AG08395 (cell line): ENCODE measurements around the gene SMARCC2.
A peak's percentile ranks its signal among the peaks of the same experiment; 100 is the strongest.

Source experiments
- DNase-seq: peaks from one replicate; pipeline ENCODE4 v3.0.0; 2012; ENCODE audit warnings: mixed read lengths, low spot score

Gene SMARCC2

DNA sequence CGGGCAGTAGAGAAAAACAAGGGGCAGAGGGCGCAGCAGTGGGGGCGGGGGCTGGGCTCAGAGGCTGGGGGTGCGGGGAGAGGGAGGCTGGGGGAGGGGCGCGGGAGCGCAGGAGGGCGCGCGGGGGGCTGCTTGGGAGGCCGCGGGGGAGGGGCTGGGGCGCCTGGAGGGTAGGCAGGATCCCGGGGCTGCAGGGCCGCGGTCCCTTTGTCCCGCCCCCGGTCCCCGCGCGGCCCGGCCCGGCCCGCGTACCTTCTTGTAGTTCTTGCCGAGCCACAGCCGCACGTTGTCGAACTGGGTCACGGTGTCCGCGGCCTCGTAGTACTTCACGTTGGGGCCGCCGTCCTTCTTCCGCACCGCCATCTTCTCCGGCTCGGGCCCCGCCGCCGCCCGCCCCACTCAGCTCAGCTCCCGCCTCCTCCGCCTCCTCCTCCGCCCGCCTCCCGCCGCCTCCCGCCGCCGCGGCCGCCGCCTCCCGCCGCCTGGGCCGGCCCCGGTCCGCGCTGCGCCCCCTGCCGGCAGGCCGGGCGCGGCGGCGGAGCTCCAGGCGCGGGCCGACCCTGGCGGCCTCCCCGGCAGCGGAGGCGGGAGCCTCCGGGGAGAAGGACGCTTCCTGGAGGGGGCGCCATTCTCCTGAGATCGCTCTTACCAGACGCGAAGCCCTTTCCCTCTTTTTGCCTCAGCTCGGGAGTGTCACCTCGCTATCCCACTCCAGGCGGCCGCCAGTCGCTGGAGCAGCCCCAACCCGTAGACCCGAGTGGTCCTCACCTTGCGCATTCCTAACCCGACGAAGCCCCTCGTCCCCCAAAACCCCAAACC lies at the start of gene SMARCC2:
SMARCC2 (minus strand) TSS at position 385 of the 819 bp plus-strand sequence; CDS start at position 363, 22 bp downstream.
- DNase-seq = peak; percentile 94

DNA sequence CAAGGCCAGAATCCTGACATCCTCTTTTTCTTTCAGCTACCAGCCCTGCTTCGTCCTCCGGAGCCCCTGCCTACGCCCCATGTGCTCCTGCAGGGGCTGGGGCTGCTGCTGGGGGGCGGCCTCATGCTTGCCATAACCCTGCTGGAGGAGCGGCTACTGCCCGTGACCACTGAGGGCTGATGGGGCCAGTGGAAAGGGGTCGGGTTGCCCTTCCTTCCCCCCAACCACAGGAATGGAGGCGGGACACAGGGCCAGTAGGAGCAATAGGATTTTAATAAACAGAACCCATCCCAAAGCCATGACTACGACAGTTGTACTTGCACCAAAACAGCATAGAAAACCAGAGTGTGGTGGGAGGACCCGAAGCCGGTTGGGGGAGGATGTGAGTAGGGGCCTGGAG lies 48.3 kb upstream of the SMARCC2 start:
- no peak for DNase-seq

DNA sequence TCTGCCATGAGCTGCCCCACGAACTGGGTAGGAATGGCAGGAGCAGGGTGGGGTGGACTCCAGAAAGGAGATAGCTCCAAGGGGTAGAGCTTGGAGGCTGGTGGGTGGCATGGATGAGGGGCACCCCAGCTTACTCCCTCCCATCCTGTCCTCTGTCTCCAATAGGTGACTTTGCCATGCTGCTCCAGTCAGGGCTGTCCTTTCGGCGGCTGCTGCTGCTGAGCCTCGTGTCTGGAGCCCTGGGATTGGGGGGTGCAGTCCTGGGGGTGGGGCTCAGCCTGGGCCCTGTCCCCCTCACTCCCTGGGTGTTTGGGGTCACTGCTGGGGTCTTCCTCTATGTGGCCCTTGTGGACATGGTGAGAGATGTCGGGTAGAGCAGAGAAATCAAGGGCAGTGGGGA lies 47.7 kb upstream of the SMARCC2 start:
- DNase-seq = no peak

DNA sequence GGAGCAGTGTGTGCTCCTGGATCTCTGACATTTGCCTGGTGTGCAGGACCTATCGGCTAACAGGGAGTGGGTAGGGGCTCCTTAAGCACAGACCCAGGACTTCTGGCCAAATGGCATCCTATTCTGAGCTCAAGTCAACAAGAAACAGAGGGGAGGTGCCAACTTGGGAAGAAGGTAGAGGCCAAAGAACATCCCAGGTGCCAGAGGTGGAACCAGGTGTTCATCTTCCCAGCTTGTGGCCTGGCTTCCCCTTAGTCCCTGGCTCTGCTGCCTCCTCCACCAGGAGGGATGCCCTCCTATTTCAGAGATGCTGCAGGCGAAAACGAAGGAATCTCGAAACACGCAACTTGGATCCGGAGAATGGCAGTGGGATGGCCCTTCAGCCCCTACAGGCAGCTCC lies 46.8 kb upstream of the SMARCC2 start:
- DNase-seq = no peak

DNA sequence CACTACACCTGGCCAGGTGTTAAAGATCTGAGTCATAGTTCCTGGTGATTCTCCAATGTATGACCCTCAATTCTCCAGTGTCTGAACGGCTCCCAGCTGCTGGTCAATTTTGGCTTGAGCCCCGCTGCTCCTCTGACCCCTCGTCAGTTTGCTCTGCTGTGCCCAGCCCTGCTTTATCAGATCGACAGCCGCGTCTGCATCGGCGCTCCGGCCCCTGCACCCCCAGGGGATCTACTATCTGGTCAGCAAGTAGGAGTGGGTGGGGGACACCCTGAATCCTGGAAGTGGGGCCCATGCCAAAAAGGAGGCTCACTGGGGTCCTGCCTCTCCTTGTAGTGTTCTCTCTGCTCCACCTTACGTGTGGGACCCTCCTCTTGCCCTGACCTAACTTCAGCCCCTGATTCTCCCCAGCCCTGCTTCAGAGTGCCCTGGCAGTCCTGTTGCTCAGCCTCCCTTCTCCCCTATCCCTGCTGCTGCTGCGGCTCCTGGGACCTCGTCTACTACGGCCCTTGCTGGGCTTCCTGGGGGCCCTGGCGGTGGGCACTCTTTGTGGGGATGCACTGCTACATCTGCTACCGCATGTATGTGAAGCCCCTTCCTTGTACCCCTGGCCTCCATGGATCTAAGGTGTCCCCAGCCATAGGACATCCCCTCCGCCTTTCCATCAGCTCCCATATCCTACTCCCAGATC lies 45.6 kb upstream of the SMARCC2 start:
- no peak for DNase-seq

DNA sequence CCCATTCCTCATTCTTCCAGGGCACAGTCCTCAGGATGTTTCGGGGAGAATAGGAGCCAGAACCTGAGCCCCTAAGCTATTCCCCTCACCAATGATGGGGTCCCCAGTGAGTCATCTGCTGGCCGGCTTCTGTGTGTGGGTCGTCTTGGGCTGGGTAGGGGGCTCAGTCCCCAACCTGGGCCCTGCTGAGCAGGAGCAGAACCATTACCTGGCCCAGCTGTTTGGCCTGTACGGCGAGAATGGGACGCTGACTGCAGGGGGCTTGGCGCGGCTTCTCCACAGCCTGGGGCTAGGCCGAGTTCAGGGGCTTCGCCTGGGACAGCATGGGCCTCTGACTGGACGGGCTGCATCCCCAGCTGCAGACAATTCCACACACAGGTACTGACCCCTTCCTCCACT lies 41.9 kb upstream of the SMARCC2 start:
- DNase-seq = no peak

DNA sequence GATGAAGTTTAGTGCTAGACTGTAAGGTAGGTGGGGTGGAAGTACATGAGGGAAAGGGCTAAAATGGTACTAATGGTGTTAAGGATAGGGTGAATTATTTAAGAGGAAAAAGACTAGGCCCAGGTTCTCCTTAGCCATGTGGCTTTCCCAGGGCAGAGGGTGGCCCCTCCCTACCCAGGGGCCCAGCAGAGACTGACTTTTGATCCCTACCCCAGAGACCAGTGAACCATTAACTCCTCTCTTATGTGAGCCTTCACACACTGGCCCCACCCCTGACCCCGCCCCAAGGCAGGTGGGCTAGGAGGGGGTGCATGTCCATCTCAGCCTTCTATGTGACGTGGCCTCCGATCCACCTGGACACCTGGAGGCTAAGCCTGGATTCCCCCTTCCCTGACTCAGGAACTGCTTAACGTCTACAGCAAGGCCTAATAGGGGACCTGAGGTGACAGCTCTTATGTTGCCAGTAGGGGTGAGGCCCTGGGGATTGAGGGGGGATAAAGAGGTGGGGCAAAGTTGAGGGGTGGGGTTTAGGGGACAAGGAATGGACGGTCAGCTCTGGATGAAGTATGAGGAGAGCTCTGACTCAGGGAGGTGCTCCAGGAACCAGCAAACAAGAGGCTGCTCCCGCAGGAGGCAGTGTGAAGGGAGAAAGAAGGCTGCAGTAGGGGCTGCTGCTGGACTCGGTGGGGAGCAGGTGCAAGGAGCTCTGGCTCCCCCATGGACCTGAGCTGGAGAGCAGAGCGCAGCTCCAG lies 41.3 kb upstream of the SMARCC2 start:
- DNase-seq = no peak

DNA sequence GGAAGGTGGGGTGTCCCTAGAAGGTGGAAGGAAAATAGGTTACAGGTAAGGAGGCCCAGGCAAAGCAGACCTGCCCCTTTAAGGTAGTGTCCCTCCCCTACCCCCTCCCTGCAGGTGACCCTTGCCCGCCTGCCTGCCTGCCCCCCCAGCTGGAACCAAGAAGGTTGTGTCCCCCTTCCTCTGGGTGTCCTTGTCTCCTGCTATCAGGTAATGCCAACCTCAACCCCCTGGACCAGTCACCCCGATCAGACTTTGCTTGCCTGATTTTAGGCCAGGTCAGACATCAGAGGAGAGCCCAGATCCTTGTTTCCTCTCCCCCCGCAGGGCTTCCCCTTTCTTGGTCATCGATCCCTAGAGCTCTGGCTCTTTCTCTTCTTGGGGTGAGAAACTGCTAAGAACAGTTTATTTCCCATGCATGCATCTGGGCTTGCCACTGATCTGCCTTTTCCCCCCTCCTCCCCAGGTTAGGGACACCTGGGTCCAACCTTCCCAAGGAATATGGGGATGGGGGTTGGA lies 40.7 kb upstream of the SMARCC2 start, which contains the start of gene SLC39A5:
SLC39A5 (plus strand) TSS at position 136 of the 516 bp plus-strand sequence. CDS start 1,224 bp downstream, outside the sequence.
- no peak for DNase-seq

DNA sequence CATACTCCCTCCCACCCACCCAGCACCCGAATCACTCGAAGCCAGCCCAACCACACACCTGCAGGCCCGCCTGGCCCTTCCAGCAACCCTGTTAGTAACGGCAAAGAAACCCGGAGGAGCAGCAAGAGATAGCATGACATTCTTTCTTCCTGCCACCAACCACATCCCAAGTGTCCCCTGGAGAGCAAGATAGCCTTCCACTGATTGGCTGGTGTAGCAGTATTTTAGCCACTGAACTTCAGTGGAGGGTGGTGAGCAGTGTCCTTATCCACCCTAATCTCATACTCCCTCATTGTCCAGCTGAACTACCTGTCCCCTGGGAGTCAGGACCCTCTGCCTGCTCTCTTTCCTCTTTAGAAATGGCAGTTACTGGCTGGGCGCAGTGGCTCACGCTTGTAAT lies 39.8 kb upstream of the SMARCC2 start:
- DNase-seq = no peak

DNA sequence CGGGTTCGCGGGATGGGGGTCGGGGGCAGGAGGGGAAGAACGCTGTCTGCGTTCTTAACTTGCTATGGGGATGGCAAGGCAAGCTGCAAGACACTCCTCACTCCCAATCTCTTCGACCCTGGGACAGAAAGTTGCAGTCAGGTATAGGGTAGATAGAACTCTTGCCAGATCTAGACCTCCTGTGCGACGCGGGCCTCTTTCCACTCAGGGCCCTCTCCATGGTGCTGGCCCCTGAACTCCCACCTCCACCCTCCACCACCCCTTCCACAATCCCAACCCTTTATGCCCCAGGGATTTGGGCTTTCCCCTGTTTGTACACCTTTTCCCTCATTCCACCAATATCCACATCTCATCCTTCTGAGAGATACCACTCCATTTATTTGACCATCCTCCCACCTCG lies 35.7 kb upstream of the SMARCC2 start:
- no peak for DNase-seq

DNA sequence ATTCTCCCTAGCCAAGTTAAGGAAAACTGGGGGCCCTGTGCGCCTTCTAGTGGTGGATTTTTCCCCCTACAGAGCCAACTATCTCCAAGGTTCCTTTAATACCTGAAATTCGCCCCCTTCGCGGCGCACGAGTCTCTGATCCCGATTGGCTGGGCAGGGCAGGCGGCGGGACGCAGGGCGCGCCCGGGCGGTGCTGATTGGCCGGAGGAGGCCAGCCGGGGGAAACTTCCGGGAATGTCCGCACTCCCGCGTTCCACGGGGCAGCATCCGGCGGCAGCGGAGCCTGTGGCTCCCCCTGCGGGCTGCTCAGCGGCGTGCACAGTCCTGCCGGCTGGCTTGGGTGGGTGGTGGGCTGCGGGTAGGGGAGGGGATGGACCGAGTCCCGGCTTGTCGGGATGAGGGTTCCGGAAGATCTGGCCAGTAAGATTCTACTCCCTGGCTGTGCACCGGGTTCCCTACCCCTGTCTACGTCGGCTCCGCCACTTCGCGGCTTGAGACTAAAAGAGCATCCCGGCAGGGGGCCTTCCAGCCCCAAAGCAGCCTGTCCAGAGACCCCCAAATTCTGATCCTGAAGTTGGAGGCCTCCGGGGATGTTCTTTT lies 34.9 kb upstream of the SMARCC2 start, which contains the start of gene NABP2:
NABP2 (plus strand) TSS at position 241 of the 600 bp plus-strand sequence. CDS start 515 bp downstream, outside the sequence.
- peak; percentile 99 for DNase-seq

DNA sequence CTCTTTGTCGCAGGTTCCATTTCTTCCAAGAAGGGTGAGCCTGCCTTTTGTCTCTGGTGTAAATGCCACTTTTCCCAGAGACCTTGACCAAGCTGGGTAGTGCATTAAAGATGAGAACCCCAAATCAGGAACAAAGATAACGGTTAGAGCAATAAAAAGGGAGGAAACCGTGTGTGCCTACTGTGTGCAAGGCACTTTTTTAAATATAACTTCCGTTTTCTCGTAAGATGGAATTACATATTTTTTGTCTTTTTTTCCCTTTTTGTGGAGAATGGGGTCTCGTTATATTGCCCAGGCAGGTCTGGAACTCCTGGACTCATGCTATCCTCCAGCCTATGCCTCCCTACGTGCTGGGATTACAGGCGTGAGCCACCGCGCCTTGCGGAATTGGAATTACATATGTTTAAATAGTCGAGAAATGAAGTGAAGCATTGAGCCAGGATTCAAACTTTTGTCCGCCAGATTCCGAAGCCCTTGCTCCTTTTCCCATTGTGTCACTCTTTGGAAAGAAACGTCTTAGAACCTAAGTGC lies 34.4 kb upstream of the SMARCC2 start:
- DNase-seq = no peak

DNA sequence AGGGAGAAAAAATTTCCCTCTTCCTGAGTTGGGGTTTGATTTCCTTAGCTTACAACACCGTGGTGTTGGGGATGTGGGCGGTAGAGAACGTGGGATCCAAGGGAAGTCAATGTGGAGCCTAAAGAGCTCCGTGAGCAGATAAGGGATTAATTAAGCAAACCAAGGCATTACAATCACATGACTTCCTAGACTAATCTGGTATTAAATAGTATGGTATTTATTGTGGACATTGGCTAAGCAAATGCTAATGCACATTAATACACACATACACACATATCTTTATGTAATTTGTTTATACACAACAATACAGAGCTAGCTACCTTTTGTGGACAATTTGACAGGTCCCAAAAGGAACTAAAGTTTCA lies 33.2 kb upstream of the SMARCC2 start:
- no peak for DNase-seq

DNA sequence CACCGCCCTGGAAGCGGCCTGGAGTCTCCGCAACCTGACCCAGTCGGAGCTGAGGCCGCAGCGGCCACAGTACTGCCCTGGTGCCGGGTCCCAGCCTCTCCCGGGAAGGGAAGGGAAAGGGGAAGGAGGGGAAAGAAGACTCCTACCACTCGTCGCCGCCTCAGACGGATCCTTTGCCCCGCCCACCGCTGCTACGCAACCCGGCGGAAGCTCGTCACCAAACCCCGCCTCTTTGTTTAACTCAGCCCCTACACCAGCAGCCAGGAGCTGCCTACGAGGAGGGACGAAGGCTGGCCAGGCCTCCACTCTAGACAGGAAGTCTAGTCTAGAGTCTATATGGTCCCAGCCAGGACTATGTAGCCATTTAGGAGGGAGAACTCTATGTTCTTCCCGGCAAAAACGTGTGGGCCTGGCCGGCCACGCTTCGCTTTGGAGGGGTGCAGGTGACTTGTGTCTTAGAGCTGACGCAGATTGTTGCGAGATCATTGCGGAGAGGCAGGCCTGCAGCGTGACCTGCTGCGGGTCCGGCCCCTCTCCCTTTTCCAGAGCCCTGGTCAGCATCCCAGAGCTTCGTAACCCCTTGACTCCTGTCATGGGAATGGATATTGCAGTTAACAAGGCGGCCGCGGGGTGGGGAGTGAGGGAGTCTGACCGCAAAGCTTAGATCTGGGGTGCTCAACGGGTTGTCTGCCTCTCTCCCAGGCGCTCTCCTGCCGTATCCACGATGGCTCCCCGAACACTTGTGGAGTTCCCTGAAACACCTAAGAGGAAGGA lies 32.7 kb upstream of the SMARCC2 start, which contains the start of gene RNF41:
RNF41 (minus strand) TSS at position 166 of the 774 bp plus-strand sequence. CDS start 7,875 bp downstream, outside the sequence.
- DNase-seq = peak; percentile 98

DNA sequence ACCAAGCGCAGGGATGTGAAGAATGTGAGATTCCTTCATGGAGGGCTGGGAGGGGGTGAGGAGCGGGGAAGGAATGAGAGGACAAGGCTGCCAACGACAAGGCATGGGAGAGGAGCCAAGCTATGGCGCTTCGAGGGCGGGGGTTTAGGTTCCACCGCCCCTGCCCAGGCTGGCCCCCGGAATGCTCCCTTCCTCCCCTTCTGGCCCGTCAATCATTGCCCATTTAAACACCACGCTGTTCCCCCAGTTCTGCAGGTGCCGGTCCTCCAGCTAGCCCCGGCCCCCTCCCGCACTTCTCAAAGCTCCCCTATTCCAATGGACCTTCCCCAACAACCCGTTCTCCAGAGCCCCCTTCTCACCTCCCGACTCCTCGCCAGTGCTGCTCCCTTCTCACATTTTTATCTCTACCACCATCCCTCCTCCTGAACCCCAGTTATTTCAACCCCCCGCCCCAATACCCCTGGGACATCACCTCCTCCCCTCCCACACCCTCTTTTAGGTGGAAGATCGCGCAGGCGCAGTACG lies 32.0 kb upstream of the SMARCC2 start:
- DNase-seq = peak; percentile 93

DNA sequence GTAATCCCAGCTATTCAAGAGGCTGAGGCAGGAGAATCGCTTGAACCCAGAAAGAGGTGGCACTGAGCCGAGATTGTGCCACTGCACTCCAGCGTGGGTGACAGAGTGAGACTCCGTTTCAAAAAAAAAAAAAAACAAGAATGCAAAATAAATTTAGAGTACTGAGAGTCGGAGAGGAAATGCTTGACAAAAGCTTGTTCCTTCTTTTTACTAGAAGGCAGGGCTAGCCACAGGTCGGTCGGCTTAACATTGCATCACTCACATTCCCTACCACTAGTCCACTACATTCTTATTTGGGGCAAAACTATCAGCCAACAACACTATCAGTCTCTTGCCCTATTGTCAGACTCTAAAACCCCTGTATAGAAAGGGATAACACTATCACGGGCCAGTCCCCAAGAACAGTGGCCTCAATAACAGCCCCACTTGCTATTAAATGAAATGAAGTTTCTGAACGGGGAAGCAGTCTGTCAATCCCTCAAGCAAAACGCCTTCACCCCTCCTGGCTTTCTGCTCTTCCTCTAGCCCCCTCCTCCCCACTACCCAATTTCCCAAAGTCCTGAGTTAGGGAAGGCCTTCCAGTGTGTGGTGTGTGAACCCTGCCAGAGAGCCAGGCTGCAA lies 31.4 kb upstream of the SMARCC2 start:
- DNase-seq = peak; percentile 43

DNA sequence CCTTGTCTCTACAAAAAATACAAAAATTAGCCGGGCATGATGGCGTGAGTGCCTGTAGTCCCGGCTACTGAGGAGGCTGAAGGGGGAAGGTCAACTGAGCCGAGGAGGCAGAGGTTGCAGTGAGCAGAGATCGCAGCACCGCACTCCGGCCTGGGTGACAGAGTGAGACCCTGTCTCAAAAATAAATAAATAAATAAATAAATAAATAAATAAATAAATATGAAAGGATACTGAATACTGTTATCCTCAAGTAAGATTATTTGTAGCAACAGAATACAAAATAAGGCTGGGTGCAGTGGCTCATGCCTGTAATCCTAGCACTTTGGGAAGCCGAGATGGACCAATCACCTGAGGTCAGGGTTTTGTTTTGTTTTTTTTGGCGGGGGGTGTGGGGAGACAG lies 30.6 kb upstream of the SMARCC2 start:
- no peak for DNase-seq

DNA sequence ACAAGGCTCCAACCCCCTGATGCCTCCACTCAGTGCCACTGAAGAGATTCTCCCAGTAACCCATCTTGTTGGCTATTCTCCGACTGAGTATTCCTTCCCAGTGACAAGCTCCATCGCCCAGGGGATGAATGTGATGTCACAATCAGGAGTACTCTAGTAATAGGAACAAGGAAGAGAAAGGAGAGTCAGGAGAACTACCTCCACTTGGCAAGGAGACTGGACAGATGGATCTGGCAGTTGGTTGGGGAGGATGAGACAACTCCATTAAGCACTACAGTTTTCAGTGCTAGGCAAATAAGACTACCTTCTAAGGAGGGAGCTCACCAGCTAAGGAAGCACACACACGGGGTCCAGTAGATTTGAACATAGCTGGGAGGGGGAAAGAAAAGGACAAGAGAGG lies 27.2 kb upstream of the SMARCC2 start:
- DNase-seq = no peak

DNA sequence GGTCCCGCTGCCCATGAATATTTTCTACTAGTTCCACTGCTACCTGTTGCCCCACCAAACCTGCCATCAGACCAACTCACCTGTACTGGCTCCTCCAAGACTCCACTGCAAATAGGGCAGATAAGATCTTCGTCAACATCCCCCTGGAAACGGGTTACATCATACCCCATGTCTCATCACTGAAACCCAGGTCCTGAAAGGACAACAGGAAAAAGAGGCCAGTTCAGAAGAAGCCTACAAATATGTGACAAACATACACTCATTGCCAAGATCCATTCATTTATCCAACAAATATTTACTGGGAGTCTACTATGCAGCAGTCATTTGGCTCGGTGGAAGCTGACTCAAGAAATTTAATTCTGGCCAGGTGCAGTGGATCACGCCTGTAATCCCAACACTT lies 24.6 kb upstream of the SMARCC2 start:
- DNase-seq = no peak

DNA sequence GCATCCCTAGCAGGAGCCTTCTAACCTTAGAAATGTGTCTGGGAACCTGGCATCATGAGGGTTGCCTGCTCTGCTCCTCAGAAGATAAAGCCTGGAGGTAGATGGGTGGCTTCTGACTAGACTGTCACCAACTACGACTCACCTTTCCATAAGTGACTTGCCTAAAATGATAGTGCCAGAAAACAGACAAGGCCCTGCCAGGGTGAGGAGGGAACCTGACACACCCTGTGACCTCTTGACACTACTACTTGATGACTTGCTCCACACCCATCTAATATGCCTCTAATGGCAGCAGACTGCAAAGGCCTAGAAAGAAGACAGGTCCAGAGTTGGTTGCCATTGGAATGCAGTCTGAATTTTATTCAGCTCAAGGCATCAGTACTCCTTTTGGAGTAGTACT lies 23.1 kb upstream of the SMARCC2 start:
- no peak for DNase-seq
